PFSK-1 (cell line): ENCODE data around the gene FAM222B.

ENCODE experiments used
- FOXP2 ChIP-seq: optimal IDR thresholded peaks from 2 replicates; pipeline ENCODE3; 2011; ENCODE audit warnings: borderline replicate concordance, control low read depth, inconsistent platforms; ENCODE audit not compliant: insufficient read depth; ENCODE audit errors: extremely low read length, extremely low read depth
- POLR2AphosphoS5 ChIP-seq: IDR thresholded peaks from 2 replicates; pipeline ENCODE4 v1.6.1; 2012; ENCODE audit warnings: low read depth, mild to moderate bottlenecking, control low read depth, low read length, moderate library complexity
- REST ChIP-seq, 2 experiments: IDR thresholded peaks; 2 replicates each; pipeline versions ENCODE4 v1.6.1 to v1.8.0; 2011 to 2012; ENCODE audit warnings: low read depth in 2 of 2, low read length in 2 of 2, control low read depth in 1 of 2, inconsistent platforms in 1 of 2, mild to moderate bottlenecking in 1 of 2, moderate library complexity in 1 of 2; ENCODE audit not compliant: insufficient read depth in 1 of 2
- SIN3A ChIP-seq: IDR thresholded peaks from 2 replicates; pipeline ENCODE4 v1.6.1; 2012; ENCODE audit warnings: mild to moderate bottlenecking, low read length, moderate library complexity, borderline replicate concordance; ENCODE audit not compliant: insufficient read depth
- TAF1 ChIP-seq: IDR thresholded peaks from 2 replicates; pipeline ENCODE4 v1.6.1; 2012; ENCODE audit warnings: low read length, control low read depth, borderline replicate concordance; ENCODE audit not compliant: insufficient read depth

The FAM222B gene

GRCh38 chr17:28712032-28712704 lies 130.4 kb downstream of the FAM222B start:
- TF ChIP-seq POLR2AphosphoS5 (no peak), SIN3A (no peak), FOXP2 (no peak), REST (IDR thresholded peaks at IDR 0.05; ENCODE audit: insufficient read depth in 1 of 2, low read depth in 2 of 2, low read length in 2 of 2) (no peak), TAF1 (no peak)

GRCh38 chr17:28711723-28712031 lies 130.9 kb downstream of the FAM222B start, which contains the start of gene PROCA1:
TSS of gene PROCA1 (minus strand) at chr17:28711888. CDS start at chr17:28711660, 228 bp downstream.
- TF ChIP-seq TAF1 (no peak), REST (IDR thresholded peaks at IDR 0.05; ENCODE audit: insufficient read depth in 1 of 2, low read depth in 2 of 2, low read length in 2 of 2) (no peak), SIN3A (no peak), POLR2AphosphoS5 (no peak), FOXP2 (no peak)

DNA sequence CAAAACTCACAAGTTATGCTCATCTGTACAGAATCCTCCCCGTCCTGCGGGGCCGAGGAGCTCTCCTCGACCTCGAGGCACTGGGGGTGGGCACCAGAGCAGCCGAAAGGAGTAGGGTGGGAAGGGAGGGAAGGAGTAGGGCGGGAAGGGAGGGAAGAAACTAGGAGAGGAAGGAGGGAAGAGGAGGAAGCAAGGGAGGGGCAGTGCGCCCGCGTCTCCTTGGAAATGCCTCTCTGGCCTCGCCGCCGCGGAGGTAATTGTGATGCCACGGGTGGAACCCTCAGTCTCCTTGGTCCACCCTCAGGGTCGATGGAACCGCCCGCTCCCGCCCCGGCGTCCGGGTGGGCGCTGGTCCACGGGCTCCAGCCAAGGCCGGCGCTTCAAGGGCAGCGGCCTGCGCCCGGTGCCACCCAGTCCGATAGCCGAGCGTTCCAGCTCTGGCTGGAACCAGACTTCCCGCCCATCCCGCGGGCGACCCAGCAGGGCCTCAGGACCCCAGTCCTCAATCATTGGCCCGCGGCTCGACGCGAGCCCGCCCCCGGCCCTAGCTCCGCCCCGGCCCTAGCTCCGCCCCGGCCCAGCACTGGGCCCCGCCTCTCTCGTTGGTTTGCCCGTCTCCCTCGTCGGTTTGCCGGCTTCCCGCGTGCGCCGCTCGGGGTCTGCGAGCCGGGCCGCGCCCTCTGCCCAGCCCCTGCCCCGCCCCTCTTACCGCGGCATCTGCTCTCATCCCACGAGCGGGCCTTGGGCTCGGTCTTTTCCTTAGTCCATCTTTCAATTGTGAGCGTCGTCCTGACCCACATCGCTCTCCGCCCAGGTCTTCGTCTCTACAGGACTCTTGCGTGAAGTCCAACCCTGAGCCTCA lies 131.5 kb downstream of the FAM222B start:
- TF ChIP-seq TAF1 (0 out of 2 replicates have a peak, but pooled peaks have one; percentile 40), POLR2AphosphoS5 (peak; percentile 98), SIN3A (no peak)

GRCh38 chr17:28707339-28707720 lies 135.3 kb downstream of the FAM222B start:
- TF ChIP-seq POLR2AphosphoS5: no peak
- TF ChIP-seq TAF1: no peak
- TF ChIP-seq SIN3A: no peak
- TF ChIP-seq REST (IDR thresholded peaks at IDR 0.05; ENCODE audit: insufficient read depth in 1 of 2, low read depth in 2 of 2, low read length in 2 of 2): no peak
- TF ChIP-seq FOXP2: no peak

- TF ChIP-seq REST (IDR thresholded peaks at IDR 0.05; ENCODE audit: insufficient read depth in 1 of 2, low read depth in 2 of 2, low read length in 2 of 2): no peak
- no peak for TF ChIP-seq FOXP2
- TF ChIP-seq TAF1: no peak
These were observed 135.9 kb downstream of the FAM222B start for GRCh38 chr17:28706471-28707338.
